GM19099 (cell line): ENCODE measurements around the gene CACNA2D1.

Experiments used
- POLR2A ChIP-seq: IDR thresholded peaks from 3 replicates; pipeline ENCODE4 v1.6.1; 2011; ENCODE audit warnings: low read depth; ENCODE audit not compliant: insufficient read length; ENCODE audit errors: extremely low read depth

The CACNA2D1 gene

GRCh38 chr7:82382276-82382675 is 61.3 kb downstream of the CACNA2D1 start:
- no peak for TF ChIP-seq POLR2A

GRCh38 chr7:82376739-82377138 is 66.8 kb downstream of the CACNA2D1 start:
- no peak for TF ChIP-seq POLR2A

GRCh38 chr7:82375713-82376112 is 67.9 kb downstream of the CACNA2D1 start:
- TF ChIP-seq POLR2A, result no peak

- no peak for TF ChIP-seq POLR2A
Observed at GRCh38 chr7:82375129-82375528, 68.4 kb downstream of the CACNA2D1 start.

GRCh38 chr7:82373926-82374635 is 69.5 kb downstream of the CACNA2D1 start:
- no peak for TF ChIP-seq POLR2A

- no peak for TF ChIP-seq POLR2A
Observed at GRCh38 chr7:82364671-82365070, 78.9 kb downstream of the CACNA2D1 start.

GRCh38 chr7:82364048-82364447 is 79.5 kb downstream of the CACNA2D1 start:
- no peak for TF ChIP-seq POLR2A

GRCh38 chr7:82362129-82362706 is 81.4 kb downstream of the CACNA2D1 start:
- no peak for TF ChIP-seq POLR2A

- no peak for TF ChIP-seq POLR2A
Observed at GRCh38 chr7:82360591-82361368, 82.8 kb downstream of the CACNA2D1 start.

- TF ChIP-seq POLR2A, result no peak
Observed at GRCh38 chr7:82359426-82359825, 84.2 kb downstream of the CACNA2D1 start.

GRCh38 chr7:82358923-82359322 is 84.7 kb downstream of the CACNA2D1 start:
- TF ChIP-seq POLR2A, result no peak

GRCh38 chr7:82358009-82358578 is 85.5 kb downstream of the CACNA2D1 start:
- no peak for TF ChIP-seq POLR2A

- no peak for TF ChIP-seq POLR2A
Observed at GRCh38 chr7:82348251-82348650, 95.3 kb downstream of the CACNA2D1 start.

- TF ChIP-seq POLR2A, result no peak
Observed at GRCh38 chr7:82347808-82348207, 95.8 kb downstream of the CACNA2D1 start.

- TF ChIP-seq POLR2A, result no peak
Observed at GRCh38 chr7:82345886-82346285, 97.7 kb downstream of the CACNA2D1 start.

- no peak for TF ChIP-seq POLR2A
Observed at GRCh38 chr7:82343716-82344115, 99.9 kb downstream of the CACNA2D1 start.

- TF ChIP-seq POLR2A, result no peak
Observed at GRCh38 chr7:82339958-82340357, 103.6 kb downstream of the CACNA2D1 start.
